ENCODE results near the gene VN1R5.
A peak's percentile ranks its signal among the peaks of the same experiment; 100 is the strongest.
"Not testable (repeated sequence)": the region's sequence is repeated elsewhere in the genome, so short reads cannot be mapped to it uniquely, and the experiment has no call there.

Gene VN1R5

GRCh38 chr1:247255772-247256171, at the start of gene VN1R5:
TSS of gene VN1R5 (plus strand) at chr1:247256072.
- not testable (repeated sequence) for DNase-seq (ENCODE audit: low spot score)

- DNase-seq (ENCODE audit: low spot score): no peak
Measured at GRCh38 chr1:247209396-247209795, 46.5 kb upstream of the VN1R5 start.

GRCh38 chr1:247210062-247210375, 45.9 kb upstream of the VN1R5 start:
- DNase-seq (ENCODE audit: low spot score): no peak

- DNase-seq (ENCODE audit: low spot score): peak; percentile 98
Measured at GRCh38 chr1:247210376-247211117, 45.3 kb upstream of the VN1R5 start.

- DNase-seq (ENCODE audit: low spot score): no peak
Measured at GRCh38 chr1:247211339-247211738, 44.5 kb upstream of the VN1R5 start.

- DNase-seq (ENCODE audit: low spot score): peak; percentile 43
Measured at GRCh38 chr1:247212012-247212411, 43.9 kb upstream of the VN1R5 start.

GRCh38 chr1:247212627-247213617, 43.0 kb upstream of the VN1R5 start:
- DNase-seq (ENCODE audit: low spot score): no peak

GRCh38 chr1:247216261-247216660, 39.6 kb upstream of the VN1R5 start:
- no peak for DNase-seq (ENCODE audit: low spot score)

GRCh38 chr1:247218121-247218651, 37.7 kb upstream of the VN1R5 start:
- no peak for DNase-seq (ENCODE audit: low spot score)

- not testable (repeated sequence) for DNase-seq (ENCODE audit: low spot score)
Measured at GRCh38 chr1:247220280-247220679, 35.6 kb upstream of the VN1R5 start.

- no peak for DNase-seq (ENCODE audit: low spot score)
Measured at GRCh38 chr1:247222840-247223239, 33.0 kb upstream of the VN1R5 start.

GRCh38 chr1:247224822-247225221, 31.1 kb upstream of the VN1R5 start:
- DNase-seq (ENCODE audit: low spot score): no peak

- DNase-seq (ENCODE audit: low spot score): peak; percentile 77
Measured at GRCh38 chr1:247228133-247228532, 27.7 kb upstream of the VN1R5 start.

- DNase-seq (ENCODE audit: low spot score): no peak
Measured at GRCh38 chr1:247241691-247242090, 14.2 kb upstream of the VN1R5 start.

- DNase-seq (ENCODE audit: low spot score): no peak
Measured at GRCh38 chr1:247243524-247244137, 12.2 kb upstream of the VN1R5 start.

GRCh38 chr1:247246325-247247115, 9.4 kb upstream of the VN1R5 start:
- no peak for DNase-seq (ENCODE audit: low spot score)

GRCh38 chr1:247247568-247247967, 8.3 kb upstream of the VN1R5 start:
- no peak for DNase-seq (ENCODE audit: low spot score)

- no peak for DNase-seq (ENCODE audit: low spot score)
Measured at GRCh38 chr1:247266053-247266452, 10.2 kb downstream of the VN1R5 start.

GRCh38 chr1:247268390-247269045, 12.6 kb downstream of the VN1R5 start:
- no peak for DNase-seq (ENCODE audit: low spot score)

- DNase-seq (ENCODE audit: low spot score): no peak
Measured at GRCh38 chr1:247269133-247269532, 13.3 kb downstream of the VN1R5 start.

- no peak for DNase-seq (ENCODE audit: low spot score)
Measured at GRCh38 chr1:247270003-247270402, 14.1 kb downstream of the VN1R5 start.
